ENCODE data around the gene SCN8A.

SCN8A gene

DNA sequence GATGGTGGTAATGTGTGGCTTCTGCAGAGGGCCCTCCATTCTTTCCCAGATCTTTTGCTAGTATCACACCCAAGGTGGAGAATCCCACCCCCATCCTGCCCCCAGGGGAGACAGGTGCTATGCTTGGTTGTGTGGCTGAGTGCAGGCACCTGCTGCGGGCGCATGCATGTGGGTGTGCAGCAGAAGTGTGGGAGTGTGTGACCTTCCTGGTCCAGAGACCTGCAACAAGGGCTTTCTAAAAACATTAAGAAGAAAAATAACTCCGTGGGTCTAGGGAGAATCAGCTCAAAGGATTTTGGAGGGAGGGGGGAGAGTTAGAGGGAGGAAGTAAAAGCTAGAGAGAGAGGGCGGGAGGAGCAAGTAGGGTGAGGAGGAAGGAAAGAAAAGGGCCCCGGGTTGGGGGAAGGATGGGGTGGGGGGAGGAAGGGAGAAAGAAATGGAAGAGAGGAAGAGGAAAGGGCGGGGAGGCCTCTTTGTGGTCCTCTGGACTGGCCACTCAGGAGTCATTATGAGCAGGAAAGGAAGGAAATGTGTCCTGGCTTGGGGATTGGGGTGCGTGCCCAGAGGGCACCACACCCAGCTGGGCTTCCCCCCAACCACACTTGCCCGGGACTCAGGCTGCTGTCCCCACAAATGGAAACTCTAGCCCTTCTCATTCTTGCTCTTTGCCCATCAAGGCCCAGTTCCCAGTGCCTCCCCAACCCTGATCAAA is 260.5 kb downstream of the SCN8A start:
- Histone ChIP-seq H3K4me1 (ENCODE audit: control insufficient read depth, insufficient read depth, low read length) (peaks cover 18% of the 10 kb centered on the region), H3K27ac (ENCODE audit: low read depth, low read length) (no peak overlapping the region), H3K4me3 (ENCODE audit: low read depth, low read length) (no peak overlapping the region), H3K9ac (ENCODE audit: low read depth, low read length) (no peak overlapping the region), H3K27me3 (ENCODE audit: control insufficient read depth, insufficient read depth, low read length) (peaks cover 49% of the 10 kb centered on the region), H3K9me3 (ENCODE audit: control insufficient read depth, insufficient read depth, low read length) (no peaks in the 10 kb centered on the region), H3K36me3 (ENCODE audit: control insufficient read depth, insufficient read depth, low read length) (no peaks in the 10 kb centered on the region)

DNA sequence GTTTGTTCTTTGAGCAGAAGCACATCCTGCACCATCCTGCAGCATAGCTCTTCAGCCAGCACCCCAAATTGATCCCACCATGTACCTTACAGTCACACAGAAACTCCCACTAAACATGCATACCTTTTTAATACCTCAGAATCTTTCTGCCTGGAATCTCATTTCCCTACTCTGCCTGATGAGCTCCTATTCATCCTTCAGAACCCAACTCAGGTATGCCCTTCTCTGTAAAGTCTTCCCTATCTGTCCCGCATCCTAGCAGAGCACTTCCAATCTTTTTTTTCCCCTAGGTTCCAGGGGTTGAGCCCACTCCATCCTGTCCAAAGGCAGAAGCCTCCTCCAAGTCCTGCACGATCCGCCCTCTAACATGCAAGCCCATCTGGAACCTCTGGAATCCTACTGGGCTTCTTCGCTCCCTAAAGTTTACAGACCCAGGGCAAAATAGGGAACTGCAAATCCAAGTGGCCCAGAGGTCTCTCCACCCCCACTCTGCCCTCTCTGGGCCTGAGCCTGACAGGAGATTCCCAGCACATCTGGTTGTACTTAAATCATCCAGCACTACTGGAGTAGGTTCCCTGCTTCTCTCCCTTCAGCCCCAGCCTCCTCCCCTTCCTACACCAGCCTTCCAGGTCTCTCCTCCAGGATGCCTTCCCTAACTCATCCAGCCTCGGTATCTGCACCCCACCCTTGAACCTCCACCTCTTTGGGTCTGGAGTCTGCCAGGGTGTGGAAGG is 261.5 kb downstream of the SCN8A start:
- H3K27ac ChIP-seq (ENCODE audit: low read depth, low read length), result no peak overlapping the region
- peaks cover 17% of the 10 kb centered on the region; the same call in 1 of the 2 replicates for H3K4me1 ChIP-seq (ENCODE audit: control insufficient read depth, insufficient read depth, low read length)
- H3K9me3 ChIP-seq (ENCODE audit: control insufficient read depth, insufficient read depth, low read length), result no peaks in the 10 kb centered on the region
- peaks cover 48% of the 10 kb centered on the region for H3K27me3 ChIP-seq (ENCODE audit: control insufficient read depth, insufficient read depth, low read length)
- no peaks in the 10 kb centered on the region for H3K36me3 ChIP-seq (ENCODE audit: control insufficient read depth, insufficient read depth, low read length)
- no peak overlapping the region for H3K4me3 ChIP-seq (ENCODE audit: low read depth, low read length)
- H3K9ac ChIP-seq (ENCODE audit: low read depth, low read length), result no peak overlapping the region

DNA sequence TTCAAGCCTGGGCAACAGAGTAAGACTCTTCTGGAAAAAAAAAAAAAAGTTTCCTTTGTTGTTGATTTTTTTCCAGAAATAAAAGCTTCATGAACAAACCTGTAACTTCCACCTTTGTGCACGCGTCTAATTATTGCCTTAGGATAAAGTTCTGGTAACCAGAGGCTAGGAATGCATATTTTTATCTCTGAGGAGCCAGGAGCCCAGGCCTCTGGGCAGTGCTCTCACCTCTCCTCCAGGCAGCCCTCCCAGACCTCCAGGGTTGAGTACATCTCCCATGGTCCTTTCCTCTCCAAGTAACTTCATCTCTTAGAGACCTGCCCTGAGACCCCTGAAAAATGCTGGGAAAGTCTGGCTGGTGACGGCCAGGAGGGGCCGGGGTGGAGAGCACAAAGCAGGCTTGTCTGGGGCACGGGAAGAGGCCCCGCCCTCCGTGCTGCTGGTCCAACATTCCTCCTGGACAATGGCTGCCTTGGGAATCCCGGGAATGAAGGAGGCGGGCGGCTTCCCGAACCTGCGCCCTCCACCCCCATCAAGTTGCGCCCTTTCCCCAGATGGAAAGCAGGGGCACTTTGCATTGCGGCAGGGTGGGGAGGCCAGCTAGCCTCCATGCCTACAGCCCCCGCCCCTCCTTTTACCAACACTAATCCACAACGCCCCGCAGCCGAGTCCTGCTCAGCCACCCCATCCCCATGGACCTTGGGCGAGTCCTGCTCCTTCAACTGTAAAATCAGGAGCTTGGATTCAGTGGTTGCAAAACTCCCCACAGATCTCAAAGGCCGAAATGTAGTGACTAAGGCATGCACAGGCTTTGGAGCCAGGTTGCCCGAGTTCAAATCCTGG is 264.8 kb downstream of the SCN8A start:
- Histone ChIP-seq H3K9me3 (ENCODE audit: control insufficient read depth, insufficient read depth, low read length) (no peaks in the 10 kb centered on the region), H3K36me3 (ENCODE audit: control insufficient read depth, insufficient read depth, low read length) (no peaks in the 10 kb centered on the region), H3K27me3 (ENCODE audit: control insufficient read depth, insufficient read depth, low read length) (peaks cover 30% of the 10 kb centered on the region), H3K4me3 (ENCODE audit: low read depth, low read length) (peak overlapping the region; percentile 56), H3K27ac (ENCODE audit: low read depth, low read length) (peak overlapping the region; percentile 76), H3K9ac (ENCODE audit: low read depth, low read length) (peak overlapping the region; percentile 19; the same call in 1 of the 2 replicates), H3K4me1 (ENCODE audit: control insufficient read depth, insufficient read depth, low read length) (peaks cover 11% of the 10 kb centered on the region; the same call in 1 of the 2 replicates)

DNA sequence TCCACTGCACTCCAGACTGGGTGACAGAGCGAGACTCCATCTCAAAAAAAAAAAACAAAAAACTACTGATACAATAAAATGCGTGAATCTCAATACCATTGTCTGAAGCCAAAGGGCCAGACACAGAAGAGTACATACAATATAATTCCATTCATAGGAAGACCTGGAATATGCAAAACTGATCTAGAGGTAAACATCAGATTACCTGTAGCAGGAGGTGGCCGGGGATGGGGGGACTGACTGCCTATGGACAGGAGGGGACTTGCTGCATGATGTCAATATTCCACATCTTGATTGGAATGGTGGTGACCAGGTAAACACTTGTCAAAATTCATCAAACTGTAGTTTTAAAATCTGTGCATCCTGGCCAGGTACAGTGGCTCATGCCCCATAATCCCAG is 270.0 kb downstream of the SCN8A start:
- Histone ChIP-seq H3K9me3 (ENCODE audit: control insufficient read depth, insufficient read depth, low read length) (no peaks in the 10 kb centered on the region), H3K27me3 (ENCODE audit: control insufficient read depth, insufficient read depth, low read length) (peaks cover 20% of the 10 kb centered on the region), H3K36me3 (ENCODE audit: control insufficient read depth, insufficient read depth, low read length) (no peaks in the 10 kb centered on the region), H3K27ac (ENCODE audit: low read depth, low read length) (no peak overlapping the region), H3K4me3 (ENCODE audit: low read depth, low read length) (no peak overlapping the region), H3K9ac (ENCODE audit: low read depth, low read length) (no peak overlapping the region), H3K4me1 (ENCODE audit: control insufficient read depth, insufficient read depth, low read length) (peaks cover 37% of the 10 kb centered on the region)

Measured in HUES48 (cell line).